GM13977 (cell line): ENCODE results near the gene BTF3.
"Not testable (repeated sequence)": the region's sequence is repeated elsewhere in the genome, so short reads cannot be mapped to it uniquely, and the experiment has no call there.

ENCODE experiments used
- DNase-seq: peaks from one replicate; pipeline ENCODE4 v3.0.0; 2012; ENCODE audit warnings: low spot score
- in situ Hi-C: fragments of 300-500 bp; cut with MboI; formaldehyde crosslinking; loops from one replicate; pipeline ENCODE4 v1.12.0; 2022; ENCODE audit warnings: low sequenced_read_pairs, low pct_unique_long_range_greater_than_20kb, mixed read lengths, inconsistent platforms; ENCODE audit not compliant: unreplicated experiment
- TF ChIP-seq, protein P1 (sequence below): IDR thresholded peaks from 2 replicates; pipeline ENCODE4 v1.5.1; 2012; ENCODE audit warnings: mild to moderate bottlenecking, control low read depth; ENCODE audit not compliant: insufficient read depth; ENCODE audit errors: extremely low read depth, missing control alignments

Gene BTF3

DNA sequence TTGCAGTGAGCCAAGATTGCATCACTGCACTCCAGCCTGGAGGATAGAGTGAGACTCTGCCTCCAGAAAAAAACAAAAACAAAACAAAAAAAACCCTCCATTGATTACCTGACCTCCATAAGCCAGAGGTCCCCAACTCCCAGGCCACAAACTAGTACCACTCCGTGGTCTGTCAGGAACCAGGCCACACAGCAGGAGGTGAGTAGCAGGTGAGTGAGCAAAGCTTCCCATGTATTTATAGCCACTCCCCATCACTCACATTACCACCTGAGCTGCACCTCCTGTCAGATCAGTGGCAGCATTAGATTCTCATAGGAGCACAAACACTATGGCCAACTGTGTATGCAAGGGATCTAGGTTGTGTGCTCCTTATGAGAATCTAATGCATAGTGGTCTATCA, 13.7 kb upstream of the BTF3 start:
- TF ChIP-seq, protein P1, sequence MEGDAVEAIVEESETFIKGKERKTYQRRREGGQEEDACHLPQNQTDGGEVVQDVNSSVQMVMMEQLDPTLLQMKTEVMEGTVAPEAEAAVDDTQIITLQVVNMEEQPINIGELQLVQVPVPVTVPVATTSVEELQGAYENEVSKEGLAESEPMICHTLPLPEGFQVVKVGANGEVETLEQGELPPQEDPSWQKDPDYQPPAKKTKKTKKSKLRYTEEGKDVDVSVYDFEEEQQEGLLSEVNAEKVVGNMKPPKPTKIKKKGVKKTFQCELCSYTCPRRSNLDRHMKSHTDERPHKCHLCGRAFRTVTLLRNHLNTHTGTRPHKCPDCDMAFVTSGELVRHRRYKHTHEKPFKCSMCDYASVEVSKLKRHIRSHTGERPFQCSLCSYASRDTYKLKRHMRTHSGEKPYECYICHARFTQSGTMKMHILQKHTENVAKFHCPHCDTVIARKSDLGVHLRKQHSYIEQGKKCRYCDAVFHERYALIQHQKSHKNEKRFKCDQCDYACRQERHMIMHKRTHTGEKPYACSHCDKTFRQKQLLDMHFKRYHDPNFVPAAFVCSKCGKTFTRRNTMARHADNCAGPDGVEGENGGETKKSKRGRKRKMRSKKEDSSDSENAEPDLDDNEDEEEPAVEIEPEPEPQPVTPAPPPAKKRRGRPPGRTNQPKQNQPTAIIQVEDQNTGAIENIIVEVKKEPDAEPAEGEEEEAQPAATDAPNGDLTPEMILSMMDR, result no peak
- in situ Hi-C loops, result no loop called here

GRCh38 chr5:73485715-73486114, 12.5 kb upstream of the BTF3 start:
- in situ Hi-C loops, result no loop called here
- DNase-seq, result no peak
- TF ChIP-seq, protein P1, result no peak

More for the DNA sequence above, 13.7 kb upstream of the BTF3 start:
- DNase-seq, result no peak

DNA sequence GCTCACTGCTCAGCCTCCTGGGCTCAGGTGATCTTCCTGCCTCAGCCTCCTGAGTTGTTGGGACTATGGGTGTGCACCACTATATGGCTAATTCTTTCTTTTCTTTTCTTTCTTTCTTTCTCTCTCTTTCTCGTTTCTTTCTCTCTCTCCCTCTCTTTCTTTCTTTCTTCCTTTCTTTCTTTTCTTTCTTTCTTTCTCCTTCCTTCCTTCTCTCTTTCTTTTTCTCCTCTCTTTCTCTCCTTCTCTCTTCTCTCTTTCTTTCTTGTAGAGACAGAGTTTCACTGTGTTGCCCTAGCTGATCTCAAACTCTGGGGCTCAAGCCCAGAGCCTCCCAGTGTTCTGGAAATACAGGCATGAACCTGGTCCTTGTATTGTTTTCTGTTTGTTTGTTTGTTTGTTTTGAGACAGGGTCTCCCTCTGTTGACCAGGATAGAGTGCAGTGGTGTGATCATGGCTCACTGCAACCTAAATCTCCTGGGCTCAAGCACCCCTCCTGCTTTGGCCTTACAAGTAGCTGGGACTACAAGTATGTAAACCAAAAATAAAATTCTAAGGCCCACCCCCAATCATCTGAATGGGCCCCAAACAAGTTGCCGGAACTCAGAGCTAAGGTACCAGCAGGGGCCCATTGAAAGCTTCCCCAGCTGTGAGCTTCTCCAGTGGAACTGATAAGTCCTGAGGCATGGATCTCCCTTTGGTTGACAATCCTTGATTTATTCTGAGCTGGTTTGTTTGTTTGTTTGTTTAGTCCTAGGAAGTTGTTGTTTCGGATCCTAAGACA, 11.9 kb upstream of the BTF3 start:
- in situ Hi-C loops, result no loop called here
- no peak for DNase-seq
- TF ChIP-seq, protein P1, result no peak

- in situ Hi-C loops, DNase-seq: not testable (repeated sequence)
Observed at GRCh38 chr5:73487257-73487656, 11.0 kb upstream of the BTF3 start.

GRCh38 chr5:73487815-73488214, 10.4 kb upstream of the BTF3 start:
- in situ Hi-C loops, result no loop called here
- DNase-seq, result no peak

GRCh38 chr5:73488806-73489205, 9.4 kb upstream of the BTF3 start:
- DNase-seq, result no peak
- TF ChIP-seq, protein P1, result no peak
- in situ Hi-C loops, result no loop called here

More at GRCh38 chr5:73487815-73488214, 10.4 kb upstream of the BTF3 start:
- TF ChIP-seq, protein P1, result no peak

DNA sequence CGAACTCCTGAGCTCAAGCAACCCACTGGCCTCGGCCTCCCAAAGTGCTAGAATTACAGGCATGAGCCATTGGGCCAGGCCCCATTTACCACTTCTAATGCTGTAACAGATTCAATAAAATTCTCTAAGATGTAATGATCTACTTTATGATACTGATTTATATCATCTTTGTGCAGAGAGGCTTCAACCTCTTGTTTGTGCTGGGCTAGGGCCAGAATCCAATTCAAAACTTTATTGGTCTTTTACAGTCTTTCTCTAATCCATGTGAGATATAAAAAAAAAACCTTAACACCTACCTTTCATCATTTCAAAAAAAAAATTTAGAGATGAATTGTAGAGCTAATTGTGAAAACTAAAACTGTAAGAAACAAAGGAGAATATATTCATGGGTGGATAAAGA, 8.2 kb upstream of the BTF3 start:
- DNase-seq, result no peak
- TF ChIP-seq, protein P1, result no peak
- in situ Hi-C loops, result no loop called here
